Stimulated activated CD4-positive, alpha-beta T cell treated with anti-CD3 and anti-CD28 coated beads, Interleukin-2, amount 100 ng/mL, for 24 hours (primary cell): ENCODE results near the gene C1GALT1C1L.
A peak's percentile ranks its signal among the peaks of the same experiment; 100 is the strongest.
"Not testable (repeated sequence)": the region's sequence is repeated elsewhere in the genome, so short reads cannot be mapped to it uniquely, and the experiment has no call there.

Experiments used
- DNase-seq, 2 donors: peaks; one replicate each; pipeline ENCODE4 v3.0.0-alpha.2; 2020

The C1GALT1C1L gene

DNA sequence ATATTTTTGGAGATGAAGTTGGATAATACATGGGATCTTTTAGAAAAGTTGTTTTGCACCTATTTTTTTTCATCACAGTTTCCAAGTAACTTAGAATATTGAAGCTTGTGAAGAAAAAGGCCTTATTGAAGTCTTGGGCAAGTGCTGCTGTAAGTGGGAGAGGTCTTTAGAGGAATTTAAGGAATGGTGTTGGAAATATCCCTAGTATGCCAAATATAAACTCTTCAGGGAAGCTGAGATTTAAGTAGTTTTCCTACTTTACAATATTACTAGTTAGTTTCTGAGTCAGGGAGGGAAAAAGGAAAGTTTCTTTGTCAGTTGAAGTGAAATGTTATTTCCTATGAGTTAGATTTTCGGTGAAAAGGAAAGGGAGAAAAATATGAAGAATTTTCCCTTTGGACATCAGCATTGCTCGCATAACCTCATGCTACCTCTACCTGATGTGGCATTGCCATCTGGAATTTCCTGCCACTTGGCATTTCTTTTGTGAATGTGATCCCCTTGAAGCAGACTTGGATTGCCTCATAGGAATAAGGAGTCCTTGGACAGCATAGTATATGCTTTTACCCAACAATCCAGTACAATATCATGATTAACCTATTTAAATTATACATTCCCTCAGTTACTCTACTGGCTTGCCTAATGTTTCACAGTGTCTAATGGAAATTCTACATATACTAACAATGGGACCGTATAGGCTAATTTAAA is 27.1 kb downstream of the C1GALT1C1L start:
- DNase-seq: no peak

DNA sequence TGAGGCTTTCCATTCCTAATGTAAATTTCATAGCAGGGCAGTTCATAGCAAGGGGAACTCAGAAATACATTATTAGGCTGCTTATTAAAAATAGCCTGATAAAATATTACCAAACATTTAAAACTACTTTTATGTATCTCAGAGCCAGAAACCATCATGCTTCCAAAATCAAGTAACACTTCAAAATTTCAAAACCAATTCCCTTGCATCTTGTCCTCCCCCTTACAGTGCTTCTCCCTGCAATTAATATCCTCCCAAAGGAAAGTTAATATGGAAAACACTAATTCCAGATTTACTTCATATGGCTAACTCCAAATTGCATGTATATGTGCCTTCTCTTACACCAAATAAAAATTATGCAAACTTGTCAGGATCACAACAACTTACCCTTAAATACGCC is 32.5 kb downstream of the C1GALT1C1L start:
- DNase-seq: no peak

DNA sequence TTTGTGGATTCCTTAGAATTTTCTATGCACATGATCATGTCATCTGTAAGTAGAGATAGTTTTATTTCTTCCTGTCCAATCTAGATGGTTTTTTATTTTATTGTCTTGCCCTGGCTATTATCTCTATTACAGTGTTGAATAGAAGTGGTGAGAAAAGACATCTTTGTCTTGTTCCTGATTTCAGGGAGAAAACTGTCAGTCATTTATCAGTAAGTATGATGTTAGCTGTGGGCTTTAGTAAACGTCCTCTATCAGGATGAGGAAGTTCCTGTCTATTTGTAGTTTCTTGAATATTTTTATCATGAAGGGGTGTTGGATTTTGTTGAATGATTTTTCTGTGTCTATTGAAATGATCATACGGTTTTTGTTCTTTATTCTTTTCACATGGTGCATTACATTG is 33.9 kb downstream of the C1GALT1C1L start:
- no peak for DNase-seq

DNA sequence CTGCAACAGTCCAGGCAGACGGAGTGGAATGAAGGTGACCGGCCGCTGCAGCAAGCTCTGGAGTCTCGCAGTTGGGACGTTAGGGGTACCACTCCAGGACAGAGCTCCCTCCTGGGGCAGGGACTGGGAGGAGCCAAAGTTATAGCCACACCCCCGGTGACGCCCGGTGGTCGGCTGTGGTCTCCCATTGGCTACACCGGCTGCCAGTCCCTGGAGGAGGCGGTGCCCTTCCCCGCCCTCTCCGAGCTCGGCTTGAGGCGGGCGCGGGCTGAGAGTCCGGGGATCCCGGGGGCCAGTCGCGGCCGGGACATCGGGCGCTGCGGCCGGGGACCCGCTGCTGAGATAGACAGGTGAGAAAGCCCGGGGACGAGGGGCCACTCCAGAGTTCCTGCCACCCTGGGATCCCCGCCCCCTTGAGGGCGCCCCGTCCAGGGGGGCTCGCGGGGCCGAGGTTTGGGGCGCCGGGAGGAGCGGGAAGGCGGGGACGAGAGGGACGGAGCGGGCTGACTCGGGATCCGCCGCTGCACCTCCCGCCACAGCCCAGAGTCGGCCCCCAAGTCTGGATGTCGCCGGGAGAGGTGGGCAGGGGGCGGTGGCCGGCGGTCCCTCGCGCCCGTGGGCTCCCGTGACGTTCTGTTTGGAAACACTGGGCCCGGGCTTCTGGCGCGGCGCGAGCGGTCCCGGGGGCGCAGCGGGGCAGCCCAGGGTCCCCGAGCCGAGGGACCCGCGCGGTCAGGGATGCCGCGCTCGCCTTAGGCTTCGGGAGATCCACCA is 39.0 kb downstream of the C1GALT1C1L start, which contains the start of gene PLEKHH2:
Gene PLEKHH2, plus strand, starts transcription at position 231 of the 774 bp plus-strand sequence. CDS start 7,414 bp downstream, outside the sequence.
- peak; percentile 90 to 95 for DNase-seq

DNA sequence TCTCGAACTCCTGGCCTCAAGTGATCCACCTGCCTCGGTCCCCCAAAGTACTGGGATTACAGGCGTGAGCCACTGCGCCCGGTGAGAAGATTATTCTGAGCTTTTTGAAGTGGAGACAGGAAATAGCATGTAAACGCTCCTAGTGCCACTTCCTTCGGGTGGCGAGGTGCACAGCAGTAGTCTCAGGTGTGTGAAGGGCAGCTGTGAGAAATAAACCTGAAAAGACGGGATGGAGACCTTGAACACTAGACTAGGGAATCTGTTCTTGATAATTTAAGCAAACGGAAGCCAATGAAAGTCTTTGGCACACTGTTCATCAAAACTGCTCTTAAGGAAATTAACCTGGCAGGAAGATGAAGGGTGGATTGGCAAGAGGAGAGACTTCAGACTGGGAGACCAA is 39.6 kb downstream of the C1GALT1C1L start:
- DNase-seq: peak in 1 of 2 donors; percentile 14

DNA sequence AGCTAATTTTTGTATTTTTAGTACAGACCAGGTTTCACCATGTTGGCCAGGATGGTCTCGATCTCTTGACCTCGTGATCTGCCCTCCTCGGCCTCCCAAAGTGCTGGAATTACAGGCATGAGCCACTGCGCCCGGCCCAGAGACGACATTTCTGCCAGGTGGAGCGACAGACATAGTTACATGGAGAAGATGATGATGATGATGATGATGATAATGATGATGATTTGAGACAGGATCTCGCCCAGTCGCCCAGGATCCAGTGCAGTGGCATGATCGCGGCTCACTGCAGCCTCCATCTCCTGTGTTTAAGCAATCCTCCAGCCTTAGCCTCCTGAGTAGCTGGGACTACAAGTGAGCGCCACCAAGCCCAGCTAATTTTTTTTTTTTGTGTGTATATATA is 40.1 kb downstream of the C1GALT1C1L start:
- DNase-seq: not testable (repeated sequence)

DNA sequence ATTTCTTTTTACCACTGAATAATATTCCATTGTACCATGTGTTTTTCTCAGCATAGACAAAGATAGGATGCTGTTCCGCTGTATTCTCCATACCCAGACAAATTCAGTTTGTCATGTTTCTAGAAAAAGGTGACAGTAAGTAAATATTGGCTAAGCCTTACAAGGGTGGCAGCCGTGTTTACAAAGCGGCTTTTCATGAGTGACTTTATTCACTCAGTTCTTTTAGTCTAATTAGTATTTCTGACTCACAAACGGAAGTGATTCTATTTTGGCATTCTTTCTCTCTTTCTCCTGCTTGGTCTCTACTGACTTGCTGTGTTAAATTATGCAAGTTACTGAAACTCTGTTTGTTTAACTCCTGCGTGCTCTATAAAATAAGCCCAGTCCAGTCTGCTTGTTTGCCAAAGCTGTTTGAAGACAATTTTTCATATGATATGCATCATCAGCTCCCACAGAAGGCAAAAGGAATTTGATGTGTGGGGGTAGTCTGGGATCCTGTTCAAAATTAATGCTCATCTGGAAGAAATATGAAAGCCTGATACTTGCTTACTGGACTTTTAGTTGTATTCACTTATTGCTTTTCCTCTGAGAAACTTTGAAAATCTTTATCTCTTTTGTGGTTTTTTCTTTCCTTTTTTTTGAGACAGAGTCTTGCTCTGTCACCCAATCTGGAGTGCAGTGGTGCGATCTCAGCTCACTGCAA is 41.5 kb downstream of the C1GALT1C1L start:
- DNase-seq: no peak

DNA sequence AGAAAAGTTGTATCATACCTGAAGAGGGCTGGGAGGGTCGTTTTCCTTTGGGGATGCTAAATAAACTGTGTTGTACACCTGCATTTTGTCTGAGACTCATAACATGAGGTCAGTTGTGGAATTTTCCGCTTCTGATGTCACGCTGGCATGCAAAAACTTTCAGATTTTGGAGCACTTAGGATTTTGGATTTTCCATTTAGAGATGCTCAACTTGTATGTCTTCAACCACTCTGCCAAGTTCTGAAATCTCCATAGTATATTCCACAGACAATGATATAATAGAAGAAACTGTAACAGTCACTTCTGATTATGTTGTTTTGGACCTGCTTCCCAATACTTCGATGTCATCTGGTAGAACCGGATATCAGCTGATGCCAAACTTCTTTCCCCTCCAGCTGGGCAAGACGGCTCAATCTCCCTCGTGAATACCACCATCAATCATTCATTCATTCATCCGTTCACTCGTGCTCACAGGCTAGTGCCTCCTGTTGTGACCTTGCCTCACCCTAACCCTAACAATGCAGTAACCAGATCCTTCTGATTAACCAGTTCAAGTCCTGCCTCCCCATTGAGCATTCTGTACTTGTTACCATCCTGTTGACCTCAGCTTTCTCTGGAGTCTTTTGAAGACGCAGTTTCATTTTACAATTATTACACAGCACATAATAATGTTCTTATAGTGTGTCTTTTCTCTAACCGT is 44.5 kb downstream of the C1GALT1C1L start:
- DNase-seq: no peak
